Breast epithelium (tissue), 3 donors: ENCODE data around the gene SAT1.

Experiments
- CTCF ChIP-seq, 3 donors: fragments of 450-650 bp; IDR thresholded peaks; one replicate each; pipeline ENCODE4 v1.5.1; 2016 to 2017; ENCODE audit warnings: antibody characterized with exemption in 3 of 3, mild to moderate bottlenecking in 3 of 3, moderate library complexity in 3 of 3
- POLR2A ChIP-seq: fragments of 450-650 bp; IDR thresholded peaks from one replicate; pipeline ENCODE4 v1.6.1; 2016; ENCODE audit warnings: antibody characterized with exemption, mild to moderate bottlenecking, moderate library complexity

GRCh38 chrX:23813808-23814207 lies 30.8 kb downstream of the SAT1 start:
- TF ChIP-seq CTCF (IDR thresholded peaks at IDR 0.05) = no peak
- TF ChIP-seq POLR2A = no peak
